Measurements from ENCODE around the gene TRIM37. TPM values are rescaled to one million over a fixed set of nuclear protein-coding genes. Genes with fewer than 3 reads are reported as not detected.

Gene TRIM37
- total RNA-seq, 1 donor from 2014 or later, result 35.6 TPM

DNA sequence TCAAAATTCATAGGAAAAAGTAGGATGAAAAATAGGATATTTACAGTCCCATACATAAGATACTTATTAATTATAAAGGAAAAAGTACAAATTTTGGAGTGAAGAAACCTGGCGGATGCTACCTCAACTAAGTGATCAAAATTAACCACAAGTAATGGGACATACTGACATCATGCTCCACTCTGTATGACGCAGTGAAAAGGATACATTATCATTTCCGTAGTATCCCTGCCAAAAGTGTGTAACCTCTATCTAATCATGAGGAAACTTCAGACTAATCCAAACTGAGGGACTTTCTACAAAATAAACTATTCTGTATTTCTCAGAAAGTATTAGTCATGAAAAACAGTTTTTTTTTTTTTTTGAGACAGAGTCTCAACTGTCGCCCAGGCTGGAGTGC is 60.5 kb downstream of the TRIM37 start:
- no peak for DNase-seq
- Mint-ChIP-seq H3K4me1 (ENCODE audit: low read depth, unreplicated experiment) (peaks cover 2% of the 10 kb centered on the region), H3K4me3 (ENCODE audit: unreplicated experiment) (no peak overlapping the region), H3K9me3 (ENCODE audit: unreplicated experiment) (no peaks in the 10 kb centered on the region), H3K27ac (ENCODE audit: unreplicated experiment) (no peak overlapping the region), H3K27me3 (ENCODE audit: unreplicated experiment) (no peaks in the 10 kb centered on the region), H3K36me3 (ENCODE audit: unreplicated experiment) (no peaks in the 10 kb centered on the region)
- TF ChIP-seq, protein P1, sequence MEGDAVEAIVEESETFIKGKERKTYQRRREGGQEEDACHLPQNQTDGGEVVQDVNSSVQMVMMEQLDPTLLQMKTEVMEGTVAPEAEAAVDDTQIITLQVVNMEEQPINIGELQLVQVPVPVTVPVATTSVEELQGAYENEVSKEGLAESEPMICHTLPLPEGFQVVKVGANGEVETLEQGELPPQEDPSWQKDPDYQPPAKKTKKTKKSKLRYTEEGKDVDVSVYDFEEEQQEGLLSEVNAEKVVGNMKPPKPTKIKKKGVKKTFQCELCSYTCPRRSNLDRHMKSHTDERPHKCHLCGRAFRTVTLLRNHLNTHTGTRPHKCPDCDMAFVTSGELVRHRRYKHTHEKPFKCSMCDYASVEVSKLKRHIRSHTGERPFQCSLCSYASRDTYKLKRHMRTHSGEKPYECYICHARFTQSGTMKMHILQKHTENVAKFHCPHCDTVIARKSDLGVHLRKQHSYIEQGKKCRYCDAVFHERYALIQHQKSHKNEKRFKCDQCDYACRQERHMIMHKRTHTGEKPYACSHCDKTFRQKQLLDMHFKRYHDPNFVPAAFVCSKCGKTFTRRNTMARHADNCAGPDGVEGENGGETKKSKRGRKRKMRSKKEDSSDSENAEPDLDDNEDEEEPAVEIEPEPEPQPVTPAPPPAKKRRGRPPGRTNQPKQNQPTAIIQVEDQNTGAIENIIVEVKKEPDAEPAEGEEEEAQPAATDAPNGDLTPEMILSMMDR (IDR thresholded peaks at IDR 0.05; ENCODE audit: partially characterized antibody, unreplicated experiment), result no peak

DNA sequence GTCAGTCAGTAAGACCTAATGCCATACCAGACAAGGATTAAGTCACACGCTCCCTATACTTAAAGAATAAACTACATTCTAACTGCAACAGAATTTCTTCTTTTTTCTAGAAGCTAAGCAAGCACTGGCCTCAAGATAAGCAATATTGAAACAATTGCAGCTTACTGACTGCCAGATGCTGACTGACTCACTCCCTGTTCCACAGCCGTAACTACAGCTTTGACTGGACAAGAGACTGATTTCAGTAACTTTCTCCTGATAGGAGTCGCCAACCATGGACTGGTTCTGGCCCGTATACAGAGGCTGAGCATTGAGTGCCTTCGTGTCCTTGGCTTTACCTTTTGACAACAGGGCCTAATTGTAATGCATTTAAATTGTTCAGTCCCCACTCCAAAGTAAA is 67.9 kb downstream of the TRIM37 start:
- TF ChIP-seq, protein P1 (IDR thresholded peaks at IDR 0.05; ENCODE audit: partially characterized antibody, unreplicated experiment), result no peak
- H3K27me3 Mint-ChIP-seq (ENCODE audit: unreplicated experiment), result peaks cover 2% of the 10 kb centered on the region
- no peak overlapping the region for H3K27ac Mint-ChIP-seq (ENCODE audit: unreplicated experiment)
- H3K36me3 Mint-ChIP-seq (ENCODE audit: unreplicated experiment), result no peaks in the 10 kb centered on the region
- no peak for DNase-seq
- no peak overlapping the region for H3K4me3 Mint-ChIP-seq (ENCODE audit: unreplicated experiment)
- no peaks in the 10 kb centered on the region for H3K9me3 Mint-ChIP-seq (ENCODE audit: unreplicated experiment)
- H3K4me1 Mint-ChIP-seq (ENCODE audit: low read depth, unreplicated experiment), result peaks cover 2% of the 10 kb centered on the region

DNA sequence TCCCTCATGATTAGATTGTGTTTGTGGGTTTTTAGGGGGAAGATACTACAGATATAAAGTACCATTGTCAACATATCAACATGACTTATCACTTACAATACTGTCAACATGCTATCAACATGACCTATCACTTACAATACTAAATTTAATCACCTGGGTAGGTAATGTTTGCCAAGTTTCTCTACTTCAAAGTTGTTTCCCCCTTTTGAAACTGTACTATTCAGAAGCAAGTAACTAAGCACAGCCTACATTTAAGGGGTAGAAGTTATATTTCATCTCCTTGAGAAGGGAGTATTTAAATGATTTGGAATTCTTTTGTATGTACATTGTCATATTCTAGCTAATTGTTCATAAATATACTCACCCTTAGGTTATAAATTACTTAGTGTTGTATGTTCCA is 68.7 kb downstream of the TRIM37 start:
- DNase-seq, result no peak
- Mint-ChIP-seq H3K4me1 (ENCODE audit: low read depth, unreplicated experiment) (no peaks in the 10 kb centered on the region), H3K27ac (ENCODE audit: unreplicated experiment) (no peak overlapping the region), H3K27me3 (ENCODE audit: unreplicated experiment) (peaks cover 2% of the 10 kb centered on the region), H3K9me3 (ENCODE audit: unreplicated experiment) (no peaks in the 10 kb centered on the region), H3K36me3 (ENCODE audit: unreplicated experiment) (no peaks in the 10 kb centered on the region), H3K4me3 (ENCODE audit: unreplicated experiment) (no peak overlapping the region)
- TF ChIP-seq, protein P1 (IDR thresholded peaks at IDR 0.05; ENCODE audit: partially characterized antibody, unreplicated experiment), result no peak

DNA sequence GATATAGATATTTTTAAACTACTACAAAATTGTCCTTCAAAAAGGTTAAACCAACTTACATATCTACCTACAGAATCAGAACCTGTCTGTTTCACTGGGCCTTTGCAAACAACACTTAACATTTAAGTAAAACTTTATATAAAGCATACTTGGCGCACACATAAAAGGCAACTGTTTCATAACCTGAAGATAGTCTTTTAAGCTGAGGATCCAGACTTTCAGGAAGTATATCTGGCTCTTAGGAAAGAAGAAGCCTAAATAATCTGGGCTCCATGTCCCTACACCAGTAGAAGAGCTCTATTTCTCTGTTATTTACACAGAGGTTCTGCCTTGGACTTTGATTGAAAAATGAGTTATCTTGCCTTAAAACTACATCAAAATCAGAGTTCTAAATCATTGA is 75.9 kb downstream of the TRIM37 start:
- Mint-ChIP-seq H3K27me3 (ENCODE audit: unreplicated experiment) (no peaks in the 10 kb centered on the region), H3K4me1 (ENCODE audit: low read depth, unreplicated experiment) (no peaks in the 10 kb centered on the region), H3K9me3 (ENCODE audit: unreplicated experiment) (no peaks in the 10 kb centered on the region), H3K36me3 (ENCODE audit: unreplicated experiment) (no peaks in the 10 kb centered on the region), H3K27ac (ENCODE audit: unreplicated experiment) (no peak overlapping the region), H3K4me3 (ENCODE audit: unreplicated experiment) (no peak overlapping the region)
- no peak for DNase-seq
- TF ChIP-seq, protein P1 (IDR thresholded peaks at IDR 0.05; ENCODE audit: partially characterized antibody, unreplicated experiment), result no peak

DNA sequence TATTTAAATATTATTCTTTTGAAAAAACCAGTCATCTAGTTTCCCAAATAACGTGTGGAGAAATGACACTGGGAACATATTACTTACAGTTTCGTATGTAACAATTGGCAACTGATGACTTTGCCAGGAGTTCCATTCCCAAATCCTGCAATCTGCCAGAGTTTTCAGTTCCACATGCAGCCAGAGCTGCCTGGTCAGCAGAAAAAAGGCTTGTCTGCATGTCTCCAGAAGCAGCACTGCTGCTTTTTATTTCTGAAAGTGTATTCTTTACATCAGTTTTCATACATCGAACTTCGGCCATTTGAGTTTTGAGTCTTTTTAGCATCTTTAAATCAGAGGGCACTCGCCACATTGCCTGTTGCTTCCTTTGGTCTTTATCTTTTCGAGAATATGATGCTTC is 78.4 kb downstream of the TRIM37 start:
- TF ChIP-seq, protein P1 (IDR thresholded peaks at IDR 0.05; ENCODE audit: partially characterized antibody, unreplicated experiment), result no peak
- Mint-ChIP-seq H3K27ac (ENCODE audit: unreplicated experiment) (no peak overlapping the region), H3K4me3 (ENCODE audit: unreplicated experiment) (no peak overlapping the region), H3K27me3 (ENCODE audit: unreplicated experiment) (no peaks in the 10 kb centered on the region), H3K4me1 (ENCODE audit: low read depth, unreplicated experiment) (no peaks in the 10 kb centered on the region), H3K36me3 (ENCODE audit: unreplicated experiment) (no peaks in the 10 kb centered on the region), H3K9me3 (ENCODE audit: unreplicated experiment) (no peaks in the 10 kb centered on the region)
- DNase-seq, result no peak

All from glutamatergic neuron (in vitro differentiated cells).